Measurements from ENCODE around the gene FNDC5. TPM values are rescaled to one million over a fixed set of nuclear protein-coding genes. Genes with fewer than 3 reads are reported as not detected.

The FNDC5 gene
- total RNA-seq, 1 donor from 2014 or later, result 9.6 TPM

- Histone ChIP-seq H3K4me2 (no peak overlapping the region), H3F3A (ENCODE audit: low read depth) (no peaks in the 10 kb centered on the region), H3K4me3 (no peak overlapping the region), H3K4me1 (no peaks in the 10 kb centered on the region), H4K20me1 (ENCODE audit: low read depth) (no peaks in the 10 kb centered on the region), H3K27ac (no peak overlapping the region), H2AFZ (replicated peaks) (no peak overlapping the region), H3K36me3 (no peaks in the 10 kb centered on the region), H3K9ac (no peak overlapping the region), H3K27me3 (peaks cover 1% of the 10 kb centered on the region), H3K79me2 (ENCODE audit: low read depth) (no peaks in the 10 kb centered on the region), H3K9me3 (ENCODE audit: low read depth) (no peaks in the 10 kb centered on the region)
- no peak for TF ChIP-seq EZH2 (IDR thresholded peaks at IDR 0.05)
- TF ChIP-seq CTCF (IDR thresholded peaks at IDR 0.05), result no peak
- no peak for TF ChIP-seq EZH2phosphoT487 (IDR thresholded peaks at IDR 0.05)
- no peak for DNase-seq (ENCODE audit: low spot score)
- Mint-ChIP-seq H3K9me3 (no peaks in the 10 kb centered on the region), H3K36me3 (no peaks in the 10 kb centered on the region), H3K4me1 (peaks cover 16% of the 10 kb centered on the region), H3K27ac (no peak overlapping the region), H3K27me3 (ENCODE audit: insufficient read depth, low read depth) (peaks cover 4% of the 10 kb centered on the region), H3K4me3 (no peak overlapping the region)
Observed at GRCh38 chr1:32917521-32917920, 46.8 kb upstream of the FNDC5 start.

DNA sequence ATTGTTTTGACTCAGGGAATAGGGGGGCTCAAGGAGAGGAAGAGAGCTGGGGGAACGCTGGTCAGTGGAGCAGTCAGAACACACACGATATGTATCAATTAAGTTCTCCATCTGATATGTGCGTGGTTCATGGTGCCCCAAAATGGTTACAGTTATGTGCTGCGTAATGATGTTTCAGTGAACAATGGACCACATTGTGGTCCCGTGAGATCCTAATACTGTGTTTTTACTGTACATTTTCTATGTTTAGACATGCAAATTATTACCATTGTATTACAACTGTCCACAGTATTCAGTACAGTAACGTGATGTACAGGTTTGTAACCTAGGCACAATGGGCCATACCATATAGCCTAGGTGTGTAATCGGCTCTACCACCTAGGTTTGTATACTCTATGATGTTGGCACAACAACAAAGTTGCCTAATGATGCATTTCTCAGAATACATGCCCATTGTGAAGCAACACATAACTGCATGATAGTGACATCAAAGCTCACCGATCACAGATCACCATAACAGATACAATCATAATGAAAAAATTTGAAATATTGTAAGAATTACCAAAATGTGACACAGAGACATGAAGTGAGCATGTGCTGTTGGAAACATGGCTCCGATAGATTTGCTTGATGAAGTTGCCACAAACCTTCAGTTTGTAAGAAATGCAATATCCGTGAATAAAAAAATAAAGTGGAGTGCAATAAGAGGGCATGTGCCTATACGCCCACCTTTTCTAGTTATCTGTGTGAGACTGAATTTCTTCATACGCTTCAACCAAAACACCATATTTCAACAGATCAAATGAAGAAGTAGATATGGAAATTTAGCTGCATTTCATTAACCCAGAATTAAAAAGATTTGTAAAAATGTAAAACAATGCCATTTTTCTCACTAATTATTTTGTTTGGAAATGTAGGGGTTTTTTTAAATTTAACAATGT, 45.3 kb upstream of the FNDC5 start:
- Mint-ChIP-seq H3K9me3 (no peaks in the 10 kb centered on the region), H3K36me3 (no peaks in the 10 kb centered on the region), H3K4me1 (peaks cover 16% of the 10 kb centered on the region), H3K27ac (no peak overlapping the region), H3K4me3 (no peak overlapping the region), H3K27me3 (ENCODE audit: insufficient read depth, low read depth) (peaks cover 2% of the 10 kb centered on the region)
- Histone ChIP-seq H3K9ac (no peak overlapping the region), H4K20me1 (ENCODE audit: low read depth) (no peaks in the 10 kb centered on the region), H3K27ac (no peak overlapping the region), H3K4me3 (no peak overlapping the region), H3K4me2 (no peak overlapping the region), H3K36me3 (no peaks in the 10 kb centered on the region), H3K9me3 (ENCODE audit: low read depth) (no peaks in the 10 kb centered on the region), H3F3A (ENCODE audit: low read depth) (no peaks in the 10 kb centered on the region), H3K79me2 (ENCODE audit: low read depth) (no peaks in the 10 kb centered on the region), H2AFZ (replicated peaks) (no peak overlapping the region), H3K4me1 (no peaks in the 10 kb centered on the region), H3K27me3 (no peaks in the 10 kb centered on the region)
- TF ChIP-seq CTCF (IDR thresholded peaks at IDR 0.05) (no peak), EZH2 (IDR thresholded peaks at IDR 0.05) (no peak), EZH2phosphoT487 (IDR thresholded peaks at IDR 0.05) (no peak)
- DNase-seq (ENCODE audit: low spot score), result no peak

- H3K27ac Mint-ChIP-seq, result no peak overlapping the region
- no peaks in the 10 kb centered on the region for H3K4me1 Mint-ChIP-seq
- H3F3A ChIP-seq (ENCODE audit: low read depth), result no peaks in the 10 kb centered on the region
- H3K79me2 ChIP-seq (ENCODE audit: low read depth), result no peaks in the 10 kb centered on the region
- peaks cover 3% of the 10 kb centered on the region for H3K4me1 ChIP-seq
- H3K4me2 ChIP-seq, result no peak overlapping the region
- no peak overlapping the region for H3K4me3 Mint-ChIP-seq
- TF ChIP-seq EZH2 (IDR thresholded peaks at IDR 0.05) (no peak), EZH2phosphoT487 (IDR thresholded peaks at IDR 0.05) (no peak), CTCF (IDR thresholded peaks at IDR 0.05) (no peak)
- no peak overlapping the region for H3K9ac ChIP-seq
- DNase-seq (ENCODE audit: low spot score), result no peak
- H2AFZ ChIP-seq (replicated peaks), result no peak overlapping the region
- H3K27ac ChIP-seq, result no peak overlapping the region
- no peaks in the 10 kb centered on the region for H3K9me3 Mint-ChIP-seq
- no peaks in the 10 kb centered on the region for H3K9me3 ChIP-seq (ENCODE audit: low read depth)
- no peaks in the 10 kb centered on the region for H3K27me3 ChIP-seq
- H3K4me3 ChIP-seq, result no peak overlapping the region
- H4K20me1 ChIP-seq (ENCODE audit: low read depth), result no peaks in the 10 kb centered on the region
- H3K36me3 Mint-ChIP-seq, result no peaks in the 10 kb centered on the region
- H3K36me3 ChIP-seq, result no peaks in the 10 kb centered on the region
- H3K27me3 Mint-ChIP-seq (ENCODE audit: insufficient read depth, low read depth), result no peaks in the 10 kb centered on the region
Observed at GRCh38 chr1:32910319-32910718, 39.6 kb upstream of the FNDC5 start.
